ENCODE data around the gene RTN4R.
"Not testable (repeated sequence)": the region's sequence is repeated elsewhere in the genome, so short reads cannot be mapped to it uniquely, and the experiment has no call there.

RTN4R gene

GRCh38 chr22:20286784-20287423 lies 18.8 kb upstream of the RTN4R start:
- DNase-seq, result not testable (repeated sequence)

- not testable (repeated sequence) for DNase-seq
These were observed 18.2 kb upstream of the RTN4R start for GRCh38 chr22:20286312-20286660.

GRCh38 chr22:20285473-20286311 lies 17.6 kb upstream of the RTN4R start:
- peak in 1 of 2 donors; percentile 33 for DNase-seq

- DNase-seq, result no peak
These were observed 16.5 kb upstream of the RTN4R start for GRCh38 chr22:20284471-20285086.

GRCh38 chr22:20283674-20284066 lies 15.6 kb upstream of the RTN4R start:
- no peak for DNase-seq

- no peak for DNase-seq
These were observed 15.0 kb upstream of the RTN4R start for GRCh38 chr22:20282901-20283673.

- DNase-seq, result no peak
These were observed 13.8 kb upstream of the RTN4R start for GRCh38 chr22:20281891-20282290.

GRCh38 chr22:20281473-20281872 lies 13.4 kb upstream of the RTN4R start:
- DNase-seq, result not testable (repeated sequence)

GRCh38 chr22:20280866-20281265 lies 12.7 kb upstream of the RTN4R start:
- no peak for DNase-seq

GRCh38 chr22:20280163-20280562 lies 12.0 kb upstream of the RTN4R start:
- not testable (repeated sequence) for DNase-seq

- DNase-seq, result no peak
These were observed 11.6 kb upstream of the RTN4R start for GRCh38 chr22:20279662-20280134.

- not testable (repeated sequence) for DNase-seq
These were observed 10.8 kb upstream of the RTN4R start for GRCh38 chr22:20278726-20279490.

- not testable (repeated sequence) for DNase-seq
These were observed 10.0 kb upstream of the RTN4R start for GRCh38 chr22:20277936-20278635.

GRCh38 chr22:20276468-20276867 lies 8.3 kb upstream of the RTN4R start:
- DNase-seq, result no peak

GRCh38 chr22:20275836-20276235 lies 7.7 kb upstream of the RTN4R start:
- no peak for DNase-seq

GRCh38 chr22:20275325-20275724 lies 7.2 kb upstream of the RTN4R start:
- DNase-seq, result not testable (repeated sequence)

GRCh38 chr22:20274374-20274773 lies 6.3 kb upstream of the RTN4R start:
- not testable (repeated sequence) for DNase-seq

GRCh38 chr22:20273758-20274181 lies 5.7 kb upstream of the RTN4R start:
- DNase-seq, result no peak

- DNase-seq, result no peak
These were observed 4.6 kb upstream of the RTN4R start for GRCh38 chr22:20272700-20273099.

GRCh38 chr22:20272174-20272573 lies 4.1 kb upstream of the RTN4R start:
- no peak for DNase-seq
